Motor neuron (in vitro differentiated cells): Measurements from ENCODE around the gene PRKCB. TPM values are rescaled to one million over a fixed set of nuclear protein-coding genes. Genes with fewer than 3 reads are reported as not detected.
A peak's percentile ranks its signal among the peaks of the same experiment; 100 is the strongest.

Experiments
- ATAC-seq, 8 experiments: fragments of 200-7000 bp; cut with Tn5 transposase; replicated peaks in 6 of 8; 2 replicates each; pipeline ENCODE4 v1.8.0; 2021; ENCODE audit warnings: mild to moderate bottlenecking in 8 of 8, moderate library complexity in 8 of 8
- H3K27ac ChIP-seq, 2 donors: fragments of 250-450 bp; sonication (Bioruptor Pico); 2 replicates each; pipeline ENCODE4 v1.9.0; 2021; ENCODE audit warnings: antibody characterized with exemption in 2 of 2, mild to moderate bottlenecking in 2 of 2, moderate library complexity in 1 of 2
- H3K4me1 ChIP-seq, 2 donors: fragments of 250-450 bp; sonication (Bioruptor Pico); replicated peaks in 1 of 2; 2 replicates each; pipeline ENCODE4 v1.6.1; 2021; ENCODE audit warnings: antibody characterized with exemption in 2 of 2, mild to moderate bottlenecking in 2 of 2, moderate library complexity in 1 of 2
- H3K4me3 ChIP-seq, 5 donors: fragments of 250-450 bp; sonication (Bioruptor Pico); 2 replicates each; pipeline ENCODE4 v1.9.0; 2021; ENCODE audit warnings: antibody characterized with exemption in 5 of 5, mild to moderate bottlenecking in 5 of 5, moderate library complexity in 4 of 5
- WGBS, 10 experiments: fragments of 450-650 bp; shearing (Covaris generic); methylation state at CpG; one replicate each; pipeline ENCODE4 v1.0.0; 2022; 5-methylcytosine and 5-hydroxymethylcytosine counted together
- in situ Hi-C, 9 experiments: fragments of 400-800 bp; cut with MboI; loops; one replicate each; pipeline ENCODE4 v1.15.0; 2021; ENCODE audit warnings: low sequenced_read_pairs in 9 of 9, low pct_unique_long_range_greater_than_20kb in 2 of 9; ENCODE audit not compliant: unreplicated experiment in 9 of 9
- total RNA-seq, 8 experiments: library from RNA; unstranded; fragments of 300-600 nt; gene quantifications; 2 replicates each; pipeline versions ENCODE4 v1.2.3 to v1.2.4, GENCODE V29; 2022

Gene PRKCB
- total RNA-seq, 8 experiments from 2014 or later: 0.10 to 21.0 (median 4.8) TPM

- no peaks in the 10 kb centered on the region for H3K4me1 ChIP-seq
- WGBS, 10 experiments: 23 to 100% (median 81%) methylated on average over 1 to 7 of the region's 7 CpGs; no CpG with 5 or more reads in 4 of the 10 experiments
- ATAC-seq: no peak
- no peak overlapping the region for H3K4me3 ChIP-seq
- in situ Hi-C loops: no loop called here
- no peak overlapping the region for H3K27ac ChIP-seq
Observed at GRCh38 chr16:24124291-24124690, 288.5 kb downstream of the PRKCB start.

- 24 to 83% (median 68%) methylated on average over 1 to 3 of the region's 3 CpGs; no CpG with 5 or more reads in 1 of the 10 experiments for WGBS, 10 experiments
- Histone ChIP-seq H3K27ac (no peak overlapping the region), H3K4me3 (no peak overlapping the region), H3K4me1 (no peaks in the 10 kb centered on the region)
- no peak for ATAC-seq
- in situ Hi-C loops: no loop called here
Observed at GRCh38 chr16:24125214-24125613, 289.4 kb downstream of the PRKCB start.

GRCh38 chr16:24129412-24129918, 293.7 kb downstream of the PRKCB start:
- Histone ChIP-seq H3K4me1 (no peaks in the 10 kb centered on the region), H3K27ac (no peak overlapping the region), H3K4me3 (no peak overlapping the region)
- no peak for ATAC-seq
- in situ Hi-C loops: no loop called here
- 0 to 100% (median 79%) methylated on average over 2 to 4 of the region's 4 CpGs; no CpG with 5 or more reads in 1 of the 10 experiments for WGBS, 10 experiments

- H3K27ac ChIP-seq: no peak overlapping the region
Observed at GRCh38 chr16:24130494-24131085, 294.8 kb downstream of the PRKCB start.

GRCh38 chr16:24131294-24131693, 295.5 kb downstream of the PRKCB start:
- peaks cover 0 to 9% of the 10 kb centered on the region in 2 donors for H3K4me1 ChIP-seq
- H3K27ac ChIP-seq: no peak overlapping the region
- no peak for ATAC-seq
- WGBS, 10 experiments: 0 to 100% (median 74%) methylated on average over 1 to 2 of the region's 2 CpGs
- no peak overlapping the region for H3K4me3 ChIP-seq
- in situ Hi-C loops: no loop called here

More at GRCh38 chr16:24130494-24131085, 294.8 kb downstream of the PRKCB start:
- in situ Hi-C loops: no loop called here
- 0 to 70% (median 26%) methylated on average over 2 to 9 of the region's 10 CpGs; no CpG with 5 or more reads in 2 of the 10 experiments for WGBS, 10 experiments
- peaks cover 0 to 2% of the 10 kb centered on the region in 2 donors for H3K4me1 ChIP-seq
- H3K4me3 ChIP-seq: no peak overlapping the region
- peak in 1 of 8 experiments; percentile 27 for ATAC-seq

- ATAC-seq: no peak
- no peak overlapping the region for H3K27ac ChIP-seq
- in situ Hi-C loops: no loop called here
- H3K4me1 ChIP-seq: peaks cover 0 to 9% of the 10 kb centered on the region in 2 donors
- 0 to 100% (median 83%) methylated on average over 1 to 2 of the region's 2 CpGs; no CpG with 5 or more reads in 4 of the 10 experiments for WGBS, 10 experiments
- no peak overlapping the region for H3K4me3 ChIP-seq
Observed at GRCh38 chr16:24132048-24132796, 296.4 kb downstream of the PRKCB start.

- Histone ChIP-seq H3K4me1 (peaks cover 0 to 9% of the 10 kb centered on the region in 2 donors), H3K27ac (no peak overlapping the region), H3K4me3 (no peak overlapping the region)
- in situ Hi-C loops: no loop called here
- no peak for ATAC-seq
- 14 to 100% (median 55%) methylated on average over 1 to 3 of the region's 3 CpGs for WGBS, 10 experiments
Observed at GRCh38 chr16:24132797-24133155, 297.0 kb downstream of the PRKCB start.

- Histone ChIP-seq H3K27ac (no peak overlapping the region), H3K4me1 (peaks cover 0 to 9% of the 10 kb centered on the region in 2 donors), H3K4me3 (no peak overlapping the region)
- in situ Hi-C loops: no loop called here
- peak in 2 of 8 experiments; percentile 16 to 30 for ATAC-seq
- 0 to 62% (median 26%) methylated on average over 2 to 9 of the region's 9 CpGs for WGBS, 10 experiments
Observed at GRCh38 chr16:24135624-24136565, 300.1 kb downstream of the PRKCB start.

GRCh38 chr16:24138024-24138423, 302.2 kb downstream of the PRKCB start:
- Histone ChIP-seq H3K4me3 (no peak overlapping the region), H3K27ac (no peak overlapping the region), H3K4me1 (peaks cover 0 to 9% of the 10 kb centered on the region in 2 donors)
- peak in 4 of 8 experiments; percentile 16 to 49 (median 30) for ATAC-seq
- in situ Hi-C loops: no loop called here
- WGBS, 10 experiments: 0 to 100% (median 13%) methylated on average over 1 to 2 of the region's 2 CpGs; no CpG with 5 or more reads in 3 of the 10 experiments

- no peak overlapping the region for H3K27ac ChIP-seq
- 0 to 75% (median 53%) methylated on average over 1 to 2 of the region's 2 CpGs; no CpG with 5 or more reads in 2 of the 10 experiments for WGBS, 10 experiments
- peaks cover 0 to 9% of the 10 kb centered on the region in 2 donors for H3K4me1 ChIP-seq
- in situ Hi-C loops: no loop called here
- H3K4me3 ChIP-seq: no peak overlapping the region
- peak in 1 of 8 experiments; percentile 52 for ATAC-seq
Observed at GRCh38 chr16:24138575-24138974, 302.8 kb downstream of the PRKCB start.

GRCh38 chr16:24139282-24139681, 303.5 kb downstream of the PRKCB start:
- 0 to 50% (median 20%) methylated on average over 1 to 3 of the region's 3 CpGs; no CpG with 5 or more reads in 1 of the 10 experiments for WGBS, 10 experiments
- in situ Hi-C loops: no loop called here
- Histone ChIP-seq H3K4me1 (peaks cover 0 to 9% of the 10 kb centered on the region in 2 donors), H3K4me3 (no peak overlapping the region), H3K27ac (no peak overlapping the region)
- peak in 4 of 8 experiments; percentile 34 to 55 (median 41) for ATAC-seq

GRCh38 chr16:24140730-24141129, 304.9 kb downstream of the PRKCB start:
- H3K4me1 ChIP-seq: peaks cover 0 to 6% of the 10 kb centered on the region in 2 donors
- in situ Hi-C loops: no loop called here
- no peak for ATAC-seq
- H3K27ac ChIP-seq: no peak overlapping the region
- H3K4me3 ChIP-seq: no peak overlapping the region
- WGBS, 10 experiments: 0 to 100% (median 65%) methylated on average over 1 to 2 of the region's 2 CpGs; no CpG with 5 or more reads in 2 of the 10 experiments
